Duodenal mucosa (tissue), 2 donors: ENCODE results near the gene AGTRAP.

Experiments used
- H3K27ac ChIP-seq: one replicate; pipeline ENCODE4 v1.7.0; 2013; ENCODE audit warnings: low read depth, low read length
- H3K27me3 ChIP-seq, 2 donors: one replicate each; pipeline ENCODE4 v1.7.0; 2013; ENCODE audit warnings: low read length in 2 of 2, control low read depth in 1 of 2; ENCODE audit not compliant: insufficient read depth in 2 of 2, control insufficient read depth in 1 of 2
- H3K36me3 ChIP-seq, 2 donors: one replicate each; pipeline ENCODE4 v1.7.0; 2013; ENCODE audit warnings: low read length in 2 of 2, control low read depth in 1 of 2; ENCODE audit not compliant: insufficient read depth in 2 of 2, control insufficient read depth in 1 of 2
- H3K4me1 ChIP-seq, 2 donors: one replicate each; pipeline ENCODE4 v1.7.0; 2013; ENCODE audit warnings: low read length in 2 of 2, control low read depth in 1 of 2; ENCODE audit not compliant: insufficient read depth in 2 of 2, control insufficient read depth in 1 of 2
- H3K4me3 ChIP-seq, 2 donors: one replicate each; pipeline ENCODE4 v1.7.0; 2013; ENCODE audit warnings: low read length in 2 of 2, low read depth in 1 of 2
- H3K9ac ChIP-seq, 2 donors: one replicate each; pipeline ENCODE4 v1.7.0; 2013; ENCODE audit warnings: low read length in 2 of 2, low read depth in 1 of 2
- H3K9me3 ChIP-seq, 2 donors: one replicate each; pipeline ENCODE4 v1.7.0; 2013; ENCODE audit warnings: low read length in 2 of 2, control low read depth in 1 of 2; ENCODE audit not compliant: control insufficient read depth in 1 of 2

Gene AGTRAP

DNA sequence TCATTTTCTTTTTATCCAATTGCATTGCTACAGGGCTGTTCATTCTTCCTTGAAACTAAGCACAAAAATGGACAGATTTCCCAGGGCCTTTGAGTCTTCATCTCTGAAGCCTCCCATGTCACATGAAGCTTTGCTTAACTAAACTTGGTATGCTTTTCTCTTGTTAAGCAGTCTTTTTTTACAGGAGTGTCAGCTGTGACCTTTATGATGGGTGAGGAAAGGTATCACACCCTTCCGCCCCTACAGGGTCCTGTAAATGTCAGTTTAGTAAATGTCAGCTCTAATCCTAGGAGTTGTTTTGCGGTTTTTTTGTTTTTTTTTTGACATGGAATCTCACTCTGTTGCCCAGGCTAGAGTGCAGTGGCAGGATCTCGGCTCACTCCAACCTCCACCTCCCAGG lies 2.6 kb upstream of the AGTRAP start:
- Histone ChIP-seq H3K9me3 (no peaks in the 10 kb centered on the region), H3K27me3 (no peaks in the 10 kb centered on the region), H3K4me3 (no peak overlapping the region), H3K27ac (no peak overlapping the region), H3K9ac (no peak overlapping the region), H3K4me1 (peaks cover 33 to 49% of the 10 kb centered on the region in 2 donors), H3K36me3 (no peaks in the 10 kb centered on the region)

DNA sequence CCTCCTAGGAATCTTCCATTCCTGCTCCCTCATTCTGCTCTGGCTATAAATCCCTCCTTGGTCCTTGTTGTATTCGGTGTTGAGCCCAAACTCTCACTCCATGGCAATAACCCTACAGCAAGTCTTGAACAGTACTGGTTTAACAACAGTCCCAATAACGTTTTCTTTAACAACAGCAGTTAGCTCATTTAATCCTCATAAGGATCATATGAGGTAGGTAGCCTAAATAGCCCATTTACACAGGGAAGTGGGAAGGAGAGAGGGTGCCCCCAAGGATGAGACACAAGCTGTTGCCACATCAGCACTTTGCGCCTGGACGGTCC lies 444 bp upstream of the AGTRAP start:
- Histone ChIP-seq H3K9ac (peak overlapping the region in 1 of 2 donors; percentile 1), H3K4me3 (peak overlapping the region; percentile 93 to 98), H3K36me3 (no peaks in the 10 kb centered on the region), H3K27me3 (no peaks in the 10 kb centered on the region), H3K4me1 (peaks cover 18 to 42% of the 10 kb centered on the region in 2 donors), H3K27ac (peak overlapping the region; percentile 11), H3K9me3 (no peaks in the 10 kb centered on the region)

DNA sequence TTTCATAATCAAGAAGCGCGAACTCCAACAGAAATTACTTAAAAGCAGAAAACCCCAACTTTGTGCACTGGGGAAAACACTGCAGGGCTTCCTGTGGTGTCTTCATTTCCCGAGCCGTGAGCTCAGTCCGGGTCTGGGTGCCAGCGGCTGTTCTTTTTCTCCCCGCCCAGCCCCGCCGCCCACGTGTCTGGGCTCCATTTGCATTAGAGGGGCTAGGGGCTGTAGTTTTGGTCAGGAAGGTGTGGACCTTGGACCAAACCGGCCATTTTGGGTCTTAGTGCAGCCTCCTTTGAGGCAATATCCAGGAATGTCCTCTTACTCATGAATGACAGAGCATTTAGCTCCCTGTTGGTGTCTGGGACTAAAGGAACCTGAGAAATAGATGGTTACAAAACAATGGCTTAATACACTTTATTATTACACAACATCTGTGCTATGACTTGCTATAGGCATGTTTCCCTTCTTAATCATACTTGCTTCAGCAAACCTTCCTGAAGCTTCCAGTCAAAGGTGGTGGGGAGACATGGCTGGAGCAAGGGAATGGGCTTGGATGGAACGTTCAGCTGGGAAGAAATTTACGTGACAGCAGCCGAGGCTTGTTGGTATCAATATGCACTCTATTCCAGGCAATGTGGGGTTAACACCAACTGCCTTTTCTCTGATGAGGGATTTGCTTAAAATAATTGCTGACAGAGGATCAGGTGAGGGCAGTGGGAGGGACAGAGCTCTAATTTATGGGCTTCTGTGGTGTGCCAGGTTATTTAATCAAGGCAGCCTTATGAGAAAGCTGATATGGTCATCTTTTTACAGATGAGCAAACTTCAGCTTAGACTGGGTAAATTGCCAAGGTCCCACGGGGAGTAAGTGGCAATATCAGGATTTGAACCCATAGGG lies 1.1 kb downstream of the AGTRAP start:
- no peaks in the 10 kb centered on the region for H3K36me3 ChIP-seq
- H3K27me3 ChIP-seq = no peaks in the 10 kb centered on the region
- H3K9me3 ChIP-seq = no peaks in the 10 kb centered on the region
- peak overlapping the region; percentile 70 for H3K27ac ChIP-seq
- peaks cover 15 to 28% of the 10 kb centered on the region in 2 donors for H3K4me1 ChIP-seq
- peak overlapping the region; percentile 73 to 98 for H3K9ac ChIP-seq
- H3K4me3 ChIP-seq = peak overlapping the region; percentile 93 to 98

DNA sequence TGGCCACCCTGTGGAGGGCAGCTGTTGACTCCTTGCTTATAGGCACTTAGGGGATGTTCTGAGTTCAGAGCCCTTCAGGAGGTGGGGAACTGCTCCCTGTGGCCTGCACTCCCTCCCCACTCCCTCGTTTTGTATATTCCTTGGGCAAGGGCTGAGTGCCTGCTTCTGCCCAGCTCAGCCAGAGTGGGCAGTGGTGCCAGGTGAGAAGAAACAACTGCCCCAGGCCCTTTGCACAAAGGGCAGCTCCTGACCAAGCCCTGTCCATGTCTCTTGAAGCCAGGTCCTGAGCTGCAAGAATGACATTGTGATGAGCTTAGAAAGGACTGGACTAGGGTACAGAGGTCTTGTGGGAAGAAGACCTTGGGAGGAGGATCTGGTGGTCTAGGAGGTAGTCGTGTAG lies 2.2 kb downstream of the AGTRAP start:
- Histone ChIP-seq H3K9ac (no peak overlapping the region), H3K9me3 (no peaks in the 10 kb centered on the region), H3K36me3 (no peaks in the 10 kb centered on the region), H3K4me3 (no peak overlapping the region), H3K27ac (no peak overlapping the region), H3K27me3 (no peaks in the 10 kb centered on the region), H3K4me1 (peaks cover 15 to 26% of the 10 kb centered on the region in 2 donors)

DNA sequence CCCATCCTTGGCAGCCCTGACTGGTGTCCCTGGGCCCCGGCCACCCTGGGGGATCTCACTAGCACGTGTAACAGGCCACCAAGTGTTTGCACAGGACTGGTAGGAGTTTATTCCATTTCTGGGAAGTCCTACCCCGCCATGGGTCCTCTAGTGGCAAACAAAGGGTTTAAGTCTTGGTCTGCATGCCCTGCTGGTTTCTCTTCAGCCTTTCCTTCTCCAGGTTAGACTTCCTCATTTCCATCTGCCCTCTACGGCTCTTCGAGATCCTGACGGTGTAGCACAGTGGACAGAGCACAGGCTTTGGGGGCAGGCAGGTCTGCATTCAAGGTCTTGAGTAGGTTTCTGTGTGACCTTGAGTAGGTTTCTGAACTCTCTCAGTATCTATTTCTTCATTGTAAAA lies 2.8 kb downstream of the AGTRAP start:
- no peaks in the 10 kb centered on the region for H3K36me3 ChIP-seq
- H3K4me1 ChIP-seq = peaks cover 15 to 26% of the 10 kb centered on the region in 2 donors

DNA sequence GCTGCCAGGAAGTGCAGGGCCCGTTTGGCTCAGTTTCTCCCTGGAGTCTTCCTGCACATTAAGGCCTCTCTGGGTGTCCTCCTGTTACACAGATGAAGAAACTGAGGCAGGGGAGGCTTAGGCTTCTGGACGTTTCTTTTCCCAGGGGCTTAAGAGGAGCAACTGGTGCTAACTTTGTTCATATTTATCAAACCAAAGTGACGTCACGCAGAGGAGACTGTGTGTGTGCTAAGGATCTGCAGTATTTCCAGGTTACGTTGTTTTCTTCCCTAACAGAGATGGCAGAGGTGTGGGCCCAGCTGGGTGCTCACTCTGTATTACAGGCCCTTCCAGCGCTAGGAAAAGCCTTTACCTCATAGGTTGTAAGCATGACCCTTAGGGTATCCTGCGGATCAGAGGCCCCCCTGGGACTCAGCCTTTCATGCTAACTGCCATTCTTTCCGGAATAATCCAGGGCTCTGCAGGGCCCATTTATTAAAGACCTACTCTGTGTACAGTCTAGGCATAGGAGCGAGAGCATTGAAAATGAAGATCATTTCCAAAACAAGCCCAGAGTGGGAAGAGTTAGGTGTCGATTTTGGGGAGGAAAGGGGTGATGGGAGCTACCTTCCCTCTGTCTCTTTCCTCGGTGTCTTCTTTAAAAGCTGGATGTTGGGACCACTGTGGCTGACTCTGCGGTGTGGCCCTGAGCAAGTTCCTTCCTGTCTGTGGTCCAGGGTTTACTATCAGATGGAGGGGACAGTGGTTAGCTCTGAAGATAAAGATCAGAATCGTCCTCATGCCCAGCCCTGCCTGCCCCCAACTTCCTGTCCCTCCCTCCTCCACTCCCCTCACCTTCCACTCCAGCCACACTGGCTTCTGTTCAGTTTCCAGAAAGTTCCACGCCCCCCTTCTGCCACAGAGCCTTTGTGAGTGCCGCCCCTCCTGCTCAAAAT lies 4.6 kb downstream of the AGTRAP start:
- no peaks in the 10 kb centered on the region for H3K9me3 ChIP-seq
- H3K27me3 ChIP-seq = no peaks in the 10 kb centered on the region
- no peak overlapping the region for H3K4me3 ChIP-seq
- no peaks in the 10 kb centered on the region for H3K36me3 ChIP-seq
- H3K9ac ChIP-seq = no peak overlapping the region
- H3K4me1 ChIP-seq = peaks cover 13 to 24% of the 10 kb centered on the region in 2 donors
- H3K27ac ChIP-seq = no peak overlapping the region

More for the DNA sequence above, 2.8 kb downstream of the AGTRAP start:
- no peak overlapping the region for H3K27ac ChIP-seq
- H3K9me3 ChIP-seq = no peaks in the 10 kb centered on the region
- no peak overlapping the region for H3K4me3 ChIP-seq
- no peak overlapping the region for H3K9ac ChIP-seq
- H3K27me3 ChIP-seq = no peaks in the 10 kb centered on the region

DNA sequence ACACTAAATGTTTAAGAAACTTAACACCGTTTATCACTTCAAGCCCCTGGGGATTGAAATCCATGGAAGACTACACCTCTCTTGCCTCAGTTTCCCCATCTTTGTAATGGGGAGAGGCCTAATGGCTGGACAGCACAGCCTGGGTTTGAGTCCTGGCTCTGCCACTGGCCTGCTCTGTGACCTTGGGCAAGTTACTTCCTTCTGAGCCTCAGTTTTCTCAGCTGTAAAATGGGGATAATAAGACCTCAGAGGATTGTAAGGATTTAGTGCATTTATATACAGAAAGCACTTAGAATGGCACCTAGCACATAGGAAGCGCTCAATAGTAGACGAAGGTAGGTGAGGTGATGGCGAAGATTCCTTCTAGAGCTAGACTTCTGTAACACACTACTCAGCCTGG lies 5.5 kb downstream of the AGTRAP start:
- no peak overlapping the region for H3K27ac ChIP-seq
- peaks cover 0 to 5% of the 10 kb centered on the region in 2 donors for H3K36me3 ChIP-seq
- H3K9ac ChIP-seq = no peak overlapping the region
- H3K9me3 ChIP-seq = no peaks in the 10 kb centered on the region
- H3K4me1 ChIP-seq = peaks cover 10 to 21% of the 10 kb centered on the region in 2 donors
- no peak overlapping the region for H3K4me3 ChIP-seq
- H3K27me3 ChIP-seq = no peaks in the 10 kb centered on the region

DNA sequence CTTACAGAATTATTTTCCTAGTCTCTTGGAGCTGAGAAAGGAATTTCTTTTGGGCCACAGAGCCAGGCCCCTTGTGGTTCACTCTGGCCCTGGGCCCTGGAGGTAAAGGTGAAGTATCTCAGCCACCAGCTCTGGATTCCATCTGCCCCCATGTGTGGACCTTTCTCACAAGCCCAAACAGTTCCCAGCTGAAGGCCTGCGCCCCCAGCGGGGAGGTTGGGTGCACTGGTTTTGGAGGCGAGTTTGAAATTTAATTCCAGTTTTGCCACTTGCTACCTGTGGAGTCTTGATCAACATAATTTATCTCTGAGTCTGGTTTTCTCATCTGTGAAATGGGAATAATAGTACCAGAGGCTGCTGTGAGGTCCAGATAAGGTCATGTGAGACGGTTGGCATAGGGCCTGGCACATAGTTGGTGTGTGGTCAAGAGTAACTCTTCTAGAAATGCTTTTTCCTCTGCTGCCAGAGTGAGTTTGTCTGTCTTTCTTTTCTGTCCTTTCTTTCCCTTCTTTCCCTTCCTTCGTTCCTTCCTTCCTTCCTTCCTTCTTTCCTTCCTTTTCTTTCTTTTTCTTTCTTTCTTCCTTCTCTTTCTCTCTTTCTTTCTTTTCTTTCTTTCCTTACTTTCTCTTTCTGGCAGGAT lies 6.1 kb downstream of the AGTRAP start:
- H3K27me3 ChIP-seq = no peaks in the 10 kb centered on the region
- H3K4me1 ChIP-seq = peaks cover 5 to 15% of the 10 kb centered on the region in 2 donors
- H3K9ac ChIP-seq = no peak overlapping the region
- no peak overlapping the region for H3K27ac ChIP-seq
- H3K36me3 ChIP-seq = peaks cover 0 to 5% of the 10 kb centered on the region in 2 donors
- no peak overlapping the region for H3K4me3 ChIP-seq
- no peaks in the 10 kb centered on the region for H3K9me3 ChIP-seq

DNA sequence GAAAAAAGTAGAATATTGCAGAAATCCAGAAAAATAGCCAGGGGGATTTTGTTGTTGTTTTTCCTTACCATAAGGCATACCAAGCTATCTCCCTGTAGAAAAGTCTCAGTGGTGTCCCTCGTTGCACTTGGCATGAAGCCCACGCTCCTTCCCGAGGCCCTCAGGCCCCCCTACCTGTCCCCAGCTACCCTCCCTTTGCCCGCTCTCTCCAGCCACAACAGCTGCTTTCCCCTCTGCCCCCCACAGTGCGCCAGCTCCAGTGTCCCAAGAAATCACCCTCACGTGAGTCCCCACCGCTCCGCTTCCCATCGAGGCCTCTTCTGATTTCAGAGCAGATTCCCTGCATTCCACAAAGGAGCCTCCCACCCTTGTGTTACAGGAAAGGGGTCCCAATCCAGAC lies 8.4 kb downstream of the AGTRAP start:
- H3K27ac ChIP-seq = no peak overlapping the region
- peaks cover 0 to 14% of the 10 kb centered on the region in 2 donors for H3K4me1 ChIP-seq
- H3K27me3 ChIP-seq = no peaks in the 10 kb centered on the region
- no peak overlapping the region for H3K4me3 ChIP-seq
- H3K36me3 ChIP-seq = peaks cover 0 to 10% of the 10 kb centered on the region in 2 donors
- no peaks in the 10 kb centered on the region for H3K9me3 ChIP-seq
- no peak overlapping the region for H3K9ac ChIP-seq
